ENCODE measurements around the gene C6orf89.

Gene C6orf89, protein sequence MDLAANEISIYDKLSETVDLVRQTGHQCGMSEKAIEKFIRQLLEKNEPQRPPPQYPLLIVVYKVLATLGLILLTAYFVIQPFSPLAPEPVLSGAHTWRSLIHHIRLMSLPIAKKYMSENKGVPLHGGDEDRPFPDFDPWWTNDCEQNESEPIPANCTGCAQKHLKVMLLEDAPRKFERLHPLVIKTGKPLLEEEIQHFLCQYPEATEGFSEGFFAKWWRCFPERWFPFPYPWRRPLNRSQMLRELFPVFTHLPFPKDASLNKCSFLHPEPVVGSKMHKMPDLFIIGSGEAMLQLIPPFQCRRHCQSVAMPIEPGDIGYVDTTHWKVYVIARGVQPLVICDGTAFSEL

DNA sequence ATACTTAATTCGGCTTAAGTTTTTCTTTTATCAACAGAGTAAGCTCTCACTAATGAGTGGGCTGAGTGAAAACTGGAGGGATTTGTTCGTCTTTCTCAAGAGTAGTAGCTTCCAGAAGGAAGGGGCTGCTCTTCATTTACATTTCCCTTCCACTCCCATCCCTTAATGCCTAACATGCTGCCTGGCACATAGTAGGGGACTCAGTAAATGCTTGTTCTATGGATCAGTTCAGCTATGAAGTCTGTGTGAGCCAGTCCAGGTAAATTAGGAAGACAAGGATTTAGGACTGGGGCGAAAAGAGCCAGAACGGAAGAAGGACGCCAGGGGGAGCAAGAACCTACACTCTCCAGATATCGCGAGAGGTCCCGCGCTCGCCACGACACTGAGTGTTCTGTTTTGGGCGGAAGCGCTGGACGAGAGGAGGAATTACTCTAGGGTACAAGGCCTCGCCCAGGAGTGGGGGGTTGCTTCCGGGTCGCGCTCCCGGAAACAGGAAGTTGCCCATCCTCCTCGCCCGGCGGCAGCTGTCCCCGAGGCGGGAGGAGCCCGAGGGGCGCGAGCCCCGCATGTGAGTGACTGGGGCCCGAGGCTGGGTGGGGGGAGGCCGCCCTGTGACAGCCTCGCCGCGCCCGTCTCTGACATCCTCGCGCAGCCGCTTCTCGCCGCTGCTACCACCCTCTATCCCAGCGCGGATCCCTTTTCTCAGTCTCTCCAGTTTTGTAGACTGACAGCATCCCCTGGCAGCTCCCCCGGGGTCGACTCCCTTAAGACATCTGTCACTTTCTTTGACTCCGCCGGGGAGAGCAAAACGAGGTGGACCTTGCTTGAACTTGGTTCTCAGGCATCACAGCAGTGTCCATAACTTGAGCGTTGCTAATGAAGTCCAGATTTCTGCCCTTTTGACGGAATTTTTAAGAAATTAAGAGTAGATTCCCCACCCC is at the start of gene C6orf89:
Gene C6orf89, plus strand, starts transcription at position 492 of the 941 bp plus-strand sequence. CDS start 13,493 bp downstream, outside the sequence.
- peak; percentile 93 for DNase-seq (ENCODE audit: low spot score)

DNA sequence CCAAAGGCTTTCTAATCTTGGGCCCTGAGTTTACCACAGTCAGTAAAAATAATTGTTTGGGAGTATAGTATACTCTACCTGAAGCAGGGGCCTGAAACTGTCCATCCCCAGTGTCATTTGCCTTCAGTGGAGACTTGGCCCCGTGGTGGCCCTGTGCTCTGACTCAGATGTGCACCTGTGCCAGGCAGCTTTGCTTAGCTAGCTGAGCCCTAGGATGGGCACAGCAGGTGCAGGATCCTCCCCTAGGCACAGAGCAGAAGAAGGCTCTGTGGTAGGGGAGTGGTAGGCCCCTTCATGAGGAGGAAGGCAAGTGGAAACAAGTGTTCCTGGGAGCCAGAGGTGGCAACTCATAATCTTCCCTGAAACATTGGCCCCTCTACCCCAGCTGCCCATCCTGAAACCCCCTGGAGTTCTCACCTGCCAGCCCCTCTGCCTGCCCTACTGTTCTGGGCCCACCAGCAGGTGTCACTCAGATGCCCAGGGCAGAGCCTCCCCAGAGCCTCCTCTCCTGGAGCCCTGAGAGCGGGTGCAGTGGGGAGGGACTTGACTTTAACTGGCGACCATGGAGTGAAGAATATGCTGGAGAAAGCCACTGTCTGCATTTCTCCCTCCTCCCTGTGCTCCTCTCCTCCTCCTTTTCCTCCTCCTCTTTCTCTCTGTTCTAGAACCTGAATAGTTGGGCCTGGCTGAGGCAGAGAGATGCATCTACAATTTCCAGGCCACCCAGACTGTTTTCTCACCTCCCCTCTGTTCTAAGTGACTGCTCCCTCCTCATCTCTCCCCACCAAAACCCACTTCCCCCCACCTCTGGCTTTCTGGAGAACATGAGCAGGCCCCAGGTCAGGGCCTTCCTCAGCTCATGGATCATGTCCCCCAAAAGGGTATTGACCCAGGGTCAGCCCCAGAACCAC is 49.4 kb upstream of the C6orf89 start:
- TF ChIP-seq, protein P1, sequence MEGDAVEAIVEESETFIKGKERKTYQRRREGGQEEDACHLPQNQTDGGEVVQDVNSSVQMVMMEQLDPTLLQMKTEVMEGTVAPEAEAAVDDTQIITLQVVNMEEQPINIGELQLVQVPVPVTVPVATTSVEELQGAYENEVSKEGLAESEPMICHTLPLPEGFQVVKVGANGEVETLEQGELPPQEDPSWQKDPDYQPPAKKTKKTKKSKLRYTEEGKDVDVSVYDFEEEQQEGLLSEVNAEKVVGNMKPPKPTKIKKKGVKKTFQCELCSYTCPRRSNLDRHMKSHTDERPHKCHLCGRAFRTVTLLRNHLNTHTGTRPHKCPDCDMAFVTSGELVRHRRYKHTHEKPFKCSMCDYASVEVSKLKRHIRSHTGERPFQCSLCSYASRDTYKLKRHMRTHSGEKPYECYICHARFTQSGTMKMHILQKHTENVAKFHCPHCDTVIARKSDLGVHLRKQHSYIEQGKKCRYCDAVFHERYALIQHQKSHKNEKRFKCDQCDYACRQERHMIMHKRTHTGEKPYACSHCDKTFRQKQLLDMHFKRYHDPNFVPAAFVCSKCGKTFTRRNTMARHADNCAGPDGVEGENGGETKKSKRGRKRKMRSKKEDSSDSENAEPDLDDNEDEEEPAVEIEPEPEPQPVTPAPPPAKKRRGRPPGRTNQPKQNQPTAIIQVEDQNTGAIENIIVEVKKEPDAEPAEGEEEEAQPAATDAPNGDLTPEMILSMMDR (IDR thresholded peaks at IDR 0.05; ENCODE audit: extremely low read depth, missing control alignments) = no peak
- DNase-seq (ENCODE audit: low spot score) = peak; percentile 28

More for the DNA sequence above, at the start of gene C6orf89:
- TF ChIP-seq, protein P1 (IDR thresholded peaks at IDR 0.05; ENCODE audit: extremely low read depth, missing control alignments) = peak; percentile 66

DNA sequence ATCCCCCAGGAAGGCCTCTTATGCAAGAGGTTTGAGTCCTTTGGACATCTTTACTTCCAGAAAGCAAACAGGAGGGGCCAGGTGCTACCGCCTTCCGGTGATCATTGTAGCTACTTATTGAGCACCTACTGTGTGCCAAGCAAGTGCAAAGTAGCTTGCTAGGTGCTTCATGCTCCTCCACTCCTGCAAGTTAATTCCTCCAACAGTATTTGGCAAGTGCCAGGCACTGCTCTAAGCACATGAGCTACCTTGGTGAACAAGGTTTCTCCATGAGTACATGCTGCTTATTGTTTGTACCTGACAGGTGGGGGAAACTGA is 48.8 kb upstream of the C6orf89 start:
- TF ChIP-seq, protein P1 (IDR thresholded peaks at IDR 0.05; ENCODE audit: extremely low read depth, missing control alignments) = no peak
- DNase-seq (ENCODE audit: low spot score) = no peak

DNA sequence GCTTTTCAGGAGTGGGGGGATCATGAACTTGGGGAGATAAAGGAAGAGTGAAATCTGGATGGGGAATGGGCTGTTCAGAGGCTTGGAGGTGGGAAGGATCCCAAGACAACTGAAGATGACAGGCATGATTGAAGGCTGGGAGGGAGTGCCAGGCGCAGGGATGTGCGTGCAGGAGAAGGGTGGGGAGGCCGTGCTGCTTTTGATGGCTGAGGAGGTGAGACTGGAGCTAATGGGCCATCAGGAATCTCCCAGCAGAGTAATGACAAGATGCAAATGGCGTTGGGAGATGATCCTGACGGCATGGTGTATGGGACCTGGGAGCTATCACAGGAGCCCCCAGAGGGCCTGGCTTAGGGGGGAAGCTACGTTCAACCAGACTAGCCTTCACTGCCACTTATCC is 48.1 kb upstream of the C6orf89 start:
- TF ChIP-seq, protein P1 (IDR thresholded peaks at IDR 0.05; ENCODE audit: extremely low read depth, missing control alignments) = no peak
- no peak for DNase-seq (ENCODE audit: low spot score)

DNA sequence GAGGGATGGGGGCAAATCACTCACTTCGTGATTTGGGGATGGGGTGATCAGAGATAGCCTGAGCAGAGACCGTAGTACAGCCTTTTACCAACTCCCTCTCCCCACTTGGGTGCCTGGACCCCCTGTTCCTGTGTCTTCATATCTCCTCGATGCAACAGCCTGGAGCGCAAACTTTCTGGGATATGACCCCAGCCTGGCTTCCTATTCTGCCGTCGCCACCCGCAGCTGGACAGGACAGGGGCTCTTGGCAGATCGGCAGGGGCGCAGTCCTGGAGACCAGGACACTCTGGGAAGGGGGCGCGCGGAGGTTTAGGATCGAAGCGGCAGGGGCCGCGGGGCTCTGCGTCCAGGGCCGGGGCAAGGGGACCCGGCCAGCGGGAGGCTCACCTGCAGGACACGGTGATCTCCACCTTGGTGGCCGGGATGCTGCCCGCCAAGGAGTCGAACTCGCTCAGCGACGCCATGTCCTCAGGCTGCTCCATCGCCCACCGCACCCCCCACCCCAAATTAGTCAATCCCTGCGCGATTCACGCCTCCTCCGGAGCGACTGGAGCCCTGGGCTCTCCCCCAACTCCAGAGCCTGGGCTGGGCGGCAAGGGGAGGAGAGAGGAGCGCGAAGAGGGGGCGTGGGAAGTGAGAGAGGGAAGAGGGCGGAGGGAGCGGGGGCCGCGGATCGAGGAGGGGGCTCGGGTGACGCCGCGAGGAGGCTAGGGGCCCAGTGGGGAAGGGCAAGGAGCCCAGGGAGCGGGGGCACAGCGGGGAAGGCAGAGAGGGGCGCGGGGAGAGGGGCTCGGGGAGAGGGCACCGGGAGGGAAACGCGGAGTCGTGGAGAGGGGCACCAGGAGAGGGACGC is 46.6 kb upstream of the C6orf89 start, which contains the start of gene CPNE5:
Gene CPNE5, minus strand, starts transcription at position 549 of the 853 bp plus-strand sequence. Its CDS starts 67 bp downstream, at position 482.
- no peak for DNase-seq (ENCODE audit: low spot score)
- TF ChIP-seq, protein P1 (IDR thresholded peaks at IDR 0.05; ENCODE audit: extremely low read depth, missing control alignments) = no peak

DNA sequence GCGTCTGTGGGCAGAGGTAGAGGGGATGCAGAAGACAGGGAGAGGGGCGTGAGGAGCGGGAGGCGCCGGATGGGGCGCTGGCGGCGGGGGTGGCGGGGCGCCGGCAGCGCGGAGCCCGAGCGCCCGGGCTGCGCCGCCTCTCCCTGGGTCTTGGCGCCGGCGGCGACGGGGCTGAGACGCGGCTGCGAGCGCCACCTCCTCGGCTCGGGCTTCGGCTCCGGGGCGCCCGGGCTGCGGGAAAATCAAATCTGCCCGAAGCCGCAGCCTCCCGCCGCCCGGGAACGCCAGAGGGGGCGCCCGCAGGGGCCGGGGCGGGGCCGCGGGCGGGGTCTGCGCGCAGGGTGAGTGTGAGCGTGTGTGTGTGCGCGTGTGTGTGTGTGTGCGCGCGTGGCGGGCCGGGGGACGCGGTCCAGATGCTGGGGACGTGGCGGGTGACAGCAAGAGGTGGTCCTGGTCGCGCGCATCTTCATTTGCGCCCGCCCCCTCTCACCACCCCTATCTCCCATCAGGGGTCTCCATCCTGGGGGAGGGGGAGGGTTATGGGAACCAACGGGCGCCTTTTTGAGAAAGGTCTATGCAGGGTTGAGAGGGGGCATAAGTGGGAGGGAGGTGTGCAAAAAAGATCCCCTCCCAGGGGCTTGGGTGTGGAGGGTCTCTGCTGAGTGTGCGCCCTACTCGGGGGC is 45.9 kb upstream of the C6orf89 start:
- peak; percentile 72 for DNase-seq (ENCODE audit: low spot score)
- TF ChIP-seq, protein P1 (IDR thresholded peaks at IDR 0.05; ENCODE audit: extremely low read depth, missing control alignments) = peak; percentile 2
